HAP-1 (cell line): Measurements from ENCODE around the gene MED26.
"Not testable (repeated sequence)": the region's sequence is repeated elsewhere in the genome, so short reads cannot be mapped to it uniquely, and the experiment has no call there.

Experiments used
- DNase-seq, 2 experiments: peaks; one replicate each; pipeline ENCODE4 v3.0.0-alpha.2; 2016 to 2020; ENCODE audit warnings: low spot score in 2 of 2
- H3K27me3 ChIP-seq: fragments of 250-450 bp; sonication (Bioruptor Pico); 2 replicates; pipeline ENCODE4 v1.5.1; 2020; ENCODE audit warnings: low read depth, mild to moderate bottlenecking, moderate library complexity
- H3K36me3 ChIP-seq: fragments of 250-450 bp; sonication (Bioruptor Pico); replicated peaks from 2 replicates; pipeline ENCODE4 v1.5.1; 2020; ENCODE audit warnings: mild to moderate bottlenecking
- H3K4me1 ChIP-seq: fragments of 250-450 bp; sonication (Bioruptor Pico); 2 replicates; pipeline ENCODE4 v1.5.1; 2020; ENCODE audit warnings: mild to moderate bottlenecking
- H3K4me3 ChIP-seq: fragments of 250-450 bp; sonication (Bioruptor Pico); 2 replicates; pipeline ENCODE4 v1.5.1; 2020; ENCODE audit warnings: mild to moderate bottlenecking, moderate library complexity
- H3K9me3 ChIP-seq: fragments of 250-450 bp; sonication (Bioruptor Pico); 2 replicates; pipeline ENCODE4 v1.5.1; 2020; ENCODE audit warnings: mild to moderate bottlenecking, moderate library complexity
- in situ Hi-C: fragments of 300-500 bp; cut with MboI; formaldehyde crosslinking; loops from 3 replicates; pipeline ENCODE4 v1.14.3; 2020; ENCODE audit warnings: low sequenced_read_pairs, inconsistent platforms, mixed read lengths

MED26 gene

DNA sequence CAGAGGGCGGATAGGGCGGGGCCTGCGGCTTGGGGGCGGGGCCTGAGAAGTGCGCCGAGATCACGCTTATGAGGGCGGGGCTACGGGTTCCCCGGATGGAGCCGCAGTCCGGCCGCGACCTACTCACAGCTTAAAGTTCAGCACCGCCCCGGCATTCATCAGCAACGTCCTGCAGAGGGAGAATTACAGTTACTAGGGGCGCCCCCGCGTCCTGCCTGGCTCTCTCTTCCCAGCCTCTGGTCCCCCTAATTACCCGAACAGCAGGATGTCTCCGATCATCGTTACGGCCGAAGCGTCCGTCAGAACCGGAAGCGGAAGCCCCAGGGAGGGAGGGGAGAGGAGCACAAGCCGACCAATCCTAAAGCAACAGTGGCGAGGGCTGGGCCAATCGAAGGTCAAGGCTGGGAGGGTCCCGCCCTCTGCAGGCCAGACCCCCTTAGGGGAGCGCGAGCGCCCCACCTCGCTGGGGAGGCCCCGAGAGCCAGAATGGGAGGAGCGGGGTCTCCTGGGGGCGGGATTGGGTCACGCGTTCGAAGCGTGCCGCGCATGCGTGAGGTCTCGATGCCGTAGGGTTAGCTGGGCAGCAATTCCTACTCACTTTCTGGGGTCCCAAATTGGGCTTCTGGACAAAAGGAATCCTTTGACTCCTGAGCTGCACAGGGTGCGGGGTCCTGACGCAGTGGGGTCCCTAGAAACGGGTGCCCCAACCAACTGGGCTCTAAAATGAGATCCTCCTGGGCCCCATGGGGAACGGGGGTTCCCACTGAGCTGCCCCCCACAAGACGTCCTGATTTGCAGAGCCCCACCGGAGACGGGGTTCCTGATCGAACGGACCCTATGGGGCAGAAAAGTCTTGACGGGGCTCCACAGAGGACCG lies 32.1 kb upstream of the MED26 start, which contains the start of gene SMIM7:
Gene SMIM7, minus strand, starts transcription at position 313 of the 877 bp plus-strand sequence. Its CDS starts 34 bp downstream, at position 279.
- in situ Hi-C loops = no loop called here
- peaks cover 9% of the 10 kb centered on the region for H3K4me1 ChIP-seq
- peaks cover 33% of the 10 kb centered on the region for H3K36me3 ChIP-seq
- H3K9me3 ChIP-seq = no peaks in the 10 kb centered on the region
- DNase-seq = peak; percentile 98 to 99
- no peaks in the 10 kb centered on the region for H3K27me3 ChIP-seq
- H3K4me3 ChIP-seq = peak within 1 kb of the TSS; percentile 81

DNA sequence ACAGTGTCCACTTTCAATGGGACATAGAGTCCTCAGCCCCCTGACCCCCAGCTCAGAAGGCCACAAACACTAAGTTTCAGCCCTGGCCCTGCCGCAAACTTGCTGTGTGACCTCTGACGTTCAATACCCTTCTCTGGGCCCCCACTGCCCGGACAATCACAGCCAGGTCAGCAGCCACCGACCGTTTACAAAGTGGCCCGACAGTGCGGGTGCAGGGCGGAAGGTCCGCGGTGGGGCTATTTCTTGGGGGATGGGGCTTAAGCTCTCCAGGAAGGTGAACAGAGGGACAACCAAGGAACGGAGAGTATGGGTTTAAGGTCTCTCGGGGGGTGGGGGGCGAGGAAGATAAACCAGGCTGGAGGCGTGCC lies 31.4 kb upstream of the MED26 start:
- Histone ChIP-seq H3K9me3 (no peaks in the 10 kb centered on the region), H3K4me3 (peak overlapping the region; percentile 81), H3K36me3 (peaks cover 40% of the 10 kb centered on the region), H3K4me1 (peaks cover 9% of the 10 kb centered on the region), H3K27me3 (no peaks in the 10 kb centered on the region)
- DNase-seq = no peak
- in situ Hi-C loops = no loop called here

DNA sequence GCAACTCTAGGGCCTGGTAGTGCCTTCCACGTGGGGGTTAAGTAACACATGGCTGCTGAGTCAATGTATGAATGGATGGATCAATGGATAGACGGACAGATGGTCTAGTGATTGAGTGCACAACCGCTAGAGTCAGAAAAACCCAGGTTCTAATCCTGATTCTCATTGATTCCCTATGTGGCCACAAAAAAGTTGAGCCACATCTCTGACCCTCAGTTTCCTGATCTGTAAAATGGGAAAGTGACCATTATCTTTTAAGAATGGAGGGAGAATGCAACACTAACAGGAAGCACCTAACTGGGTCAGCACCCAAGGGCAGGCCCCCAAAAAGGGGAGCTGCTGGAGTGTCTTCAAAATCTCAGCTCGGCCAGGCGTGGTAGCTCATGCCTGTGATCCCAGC lies 29.4 kb upstream of the MED26 start:
- Histone ChIP-seq H3K27me3 (no peaks in the 10 kb centered on the region), H3K36me3 (peaks cover 59% of the 10 kb centered on the region), H3K4me1 (peaks cover 9% of the 10 kb centered on the region; the same call in 1 of the 2 replicates), H3K9me3 (no peaks in the 10 kb centered on the region), H3K4me3 (no peak overlapping the region)
- in situ Hi-C loops = no loop called here
- no peak for DNase-seq

- in situ Hi-C loops = no loop called here
- no peak for DNase-seq
- Histone ChIP-seq H3K36me3 (peaks cover 67% of the 10 kb centered on the region), H3K4me3 (no peak overlapping the region), H3K4me1 (peaks cover 4% of the 10 kb centered on the region; the same call in 1 of the 2 replicates), H3K9me3 (no peaks in the 10 kb centered on the region), H3K27me3 (no peaks in the 10 kb centered on the region)
Observed at GRCh38 chr19:16655727-16656126, 27.7 kb upstream of the MED26 start.

- in situ Hi-C loops = no loop called here
- H3K27me3 ChIP-seq = no peaks in the 10 kb centered on the region
- H3K9me3 ChIP-seq = no peaks in the 10 kb centered on the region
- no peaks in the 10 kb centered on the region for H3K4me1 ChIP-seq
- DNase-seq = peak in 1 of 2 experiments; percentile 18
- no peak overlapping the region for H3K4me3 ChIP-seq
- H3K36me3 ChIP-seq = peaks cover 67% of the 10 kb centered on the region
Observed at GRCh38 chr19:16654627-16655026, 26.6 kb upstream of the MED26 start.

DNA sequence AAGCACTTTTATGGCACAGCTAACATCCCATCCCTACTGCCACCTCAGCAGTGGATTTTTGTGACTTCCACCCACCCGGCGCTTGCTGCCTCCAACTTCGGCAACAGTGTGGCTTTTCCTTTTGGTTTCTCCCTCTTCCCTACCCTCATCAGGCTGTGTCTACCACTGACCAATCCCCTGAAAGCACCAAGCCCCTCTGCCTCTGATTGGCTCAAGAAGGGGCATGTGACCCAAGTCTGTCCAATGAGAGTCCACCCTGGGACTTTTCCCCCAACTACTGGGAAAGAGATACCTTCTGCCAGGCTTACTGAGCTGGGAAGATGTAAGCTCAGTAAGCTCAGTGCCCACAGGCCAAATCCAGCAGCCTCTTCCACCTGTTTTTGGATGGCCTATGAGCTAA lies 26.1 kb upstream of the MED26 start:
- Histone ChIP-seq H3K36me3 (peaks cover 67% of the 10 kb centered on the region), H3K4me3 (no peak overlapping the region), H3K9me3 (no peaks in the 10 kb centered on the region), H3K27me3 (no peaks in the 10 kb centered on the region), H3K4me1 (no peaks in the 10 kb centered on the region)
- DNase-seq = peak in 1 of 2 experiments; percentile 24
- in situ Hi-C loops = no loop called here

DNA sequence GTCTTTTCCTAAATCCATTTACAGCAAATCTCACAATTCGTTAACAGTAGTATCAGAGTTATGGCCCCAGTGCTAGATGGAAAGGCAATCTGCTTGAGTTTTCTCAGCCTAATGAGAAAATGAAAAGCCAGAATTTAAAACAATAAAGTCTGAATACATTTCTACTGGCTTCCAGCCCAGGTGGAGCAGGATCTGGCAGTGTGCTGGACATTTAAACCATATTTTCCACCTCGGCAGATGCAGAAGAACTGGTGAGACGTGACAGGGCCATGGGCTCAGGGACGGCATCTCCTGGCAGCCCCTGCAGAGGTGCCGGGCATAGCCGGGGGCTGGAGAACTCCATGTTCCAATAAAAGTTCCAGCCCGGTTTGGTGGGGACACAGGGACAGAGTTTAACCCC lies 24.9 kb upstream of the MED26 start:
- no peaks in the 10 kb centered on the region for H3K27me3 ChIP-seq
- DNase-seq = no peak
- no peak overlapping the region for H3K4me3 ChIP-seq
- no peaks in the 10 kb centered on the region for H3K4me1 ChIP-seq
- in situ Hi-C loops = no loop called here
- no peaks in the 10 kb centered on the region for H3K9me3 ChIP-seq
- peaks cover 56% of the 10 kb centered on the region for H3K36me3 ChIP-seq

GRCh38 chr19:16651421-16652188 lies 23.6 kb upstream of the MED26 start:
- H3K27me3 ChIP-seq, in situ Hi-C loops, H3K9me3 ChIP-seq, H3K4me3 ChIP-seq, DNase-seq, H3K4me1 ChIP-seq: not testable (repeated sequence)
- peaks cover 58% of the 10 kb centered on the region for H3K36me3 ChIP-seq

DNA sequence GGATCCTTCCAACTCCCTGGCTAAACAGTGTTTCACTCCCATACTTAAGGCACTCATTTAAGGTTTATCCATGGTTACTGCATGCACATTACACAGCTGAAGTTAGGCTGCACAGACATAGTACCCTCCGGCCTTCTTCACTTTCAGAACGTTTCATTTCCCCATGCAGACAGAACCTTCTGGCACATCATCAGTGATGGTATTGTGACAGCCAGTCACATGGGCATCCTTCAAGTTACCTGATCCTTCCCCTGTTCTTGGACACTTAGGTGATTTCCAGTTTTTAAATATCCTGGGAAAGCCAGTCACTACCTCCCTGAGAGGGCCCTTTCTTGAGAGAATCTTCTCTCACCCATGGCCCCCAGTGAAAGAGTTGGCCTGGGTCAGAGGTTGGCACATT lies 22.8 kb upstream of the MED26 start:
- H3K9me3 ChIP-seq = no peaks in the 10 kb centered on the region
- peaks cover 59% of the 10 kb centered on the region for H3K36me3 ChIP-seq
- no peak overlapping the region for H3K4me3 ChIP-seq
- no peaks in the 10 kb centered on the region for H3K4me1 ChIP-seq
- in situ Hi-C loops = no loop called here
- no peak for DNase-seq
- H3K27me3 ChIP-seq = no peaks in the 10 kb centered on the region

DNA sequence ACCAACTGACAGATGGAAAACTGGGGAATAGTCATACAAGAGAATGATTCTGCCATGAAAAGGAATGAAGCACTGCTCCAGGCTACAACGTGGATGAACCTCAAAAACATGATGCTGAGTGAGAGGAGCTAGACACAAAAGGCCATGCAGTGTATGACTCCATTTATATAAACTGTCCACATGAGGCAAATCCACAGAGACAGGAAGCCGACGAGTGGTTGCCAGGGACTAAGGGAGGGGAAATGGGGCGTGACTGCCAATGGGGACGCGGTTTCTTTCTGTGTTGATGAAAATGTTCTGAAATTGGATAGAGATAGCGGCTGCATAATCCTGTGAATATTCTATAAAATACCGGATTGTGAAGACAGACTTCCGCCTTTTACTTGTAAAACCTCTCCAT lies 21.7 kb upstream of the MED26 start:
- H3K27me3 ChIP-seq = no peaks in the 10 kb centered on the region
- in situ Hi-C loops = no loop called here
- DNase-seq = no peak
- no peaks in the 10 kb centered on the region for H3K9me3 ChIP-seq
- H3K36me3 ChIP-seq = peaks cover 61% of the 10 kb centered on the region
- H3K4me3 ChIP-seq = no peak overlapping the region
- H3K4me1 ChIP-seq = no peaks in the 10 kb centered on the region

- Histone ChIP-seq H3K27me3 (no peaks in the 10 kb centered on the region), H3K36me3 (peaks cover 63% of the 10 kb centered on the region), H3K4me1 (no peaks in the 10 kb centered on the region), H3K9me3 (no peaks in the 10 kb centered on the region), H3K4me3 (no peak overlapping the region)
- in situ Hi-C loops = no loop called here
- no peak for DNase-seq
Observed at GRCh38 chr19:16645140-16645539, 17.1 kb upstream of the MED26 start.

DNA sequence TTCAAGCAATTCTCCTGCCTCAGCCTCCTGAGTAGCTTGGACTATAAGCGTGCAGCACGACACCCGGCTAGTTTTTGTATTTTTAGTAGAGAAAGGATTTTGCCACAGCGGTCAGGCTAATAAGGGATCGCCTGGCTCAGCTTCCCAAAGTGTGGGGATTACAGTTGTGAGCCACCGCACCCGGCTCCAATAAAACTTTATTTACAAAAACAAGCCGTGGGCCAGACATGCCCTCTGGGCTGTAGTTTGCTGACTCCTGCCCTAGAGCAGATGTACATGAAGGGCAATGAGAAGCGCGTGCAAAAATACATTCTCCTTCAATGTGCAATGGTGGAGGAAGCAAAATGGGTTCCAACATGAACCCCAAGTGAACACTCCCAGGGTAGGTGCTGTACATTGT lies 13.7 kb upstream of the MED26 start:
- no peak overlapping the region for H3K4me3 ChIP-seq
- peaks cover 65% of the 10 kb centered on the region for H3K36me3 ChIP-seq
- no peaks in the 10 kb centered on the region for H3K9me3 ChIP-seq
- H3K4me1 ChIP-seq = no peaks in the 10 kb centered on the region
- in situ Hi-C loops = no loop called here
- DNase-seq = no peak
- H3K27me3 ChIP-seq = no peaks in the 10 kb centered on the region

GRCh38 chr19:16640951-16641350 lies 12.9 kb upstream of the MED26 start:
- H3K4me1 ChIP-seq = no peaks in the 10 kb centered on the region
- no peaks in the 10 kb centered on the region for H3K9me3 ChIP-seq
- no peak overlapping the region for H3K4me3 ChIP-seq
- H3K36me3 ChIP-seq = peaks cover 57% of the 10 kb centered on the region
- in situ Hi-C loops = no loop called here
- H3K27me3 ChIP-seq = no peaks in the 10 kb centered on the region
- DNase-seq = no peak

GRCh38 chr19:16638666-16639065 lies 10.7 kb upstream of the MED26 start:
- no peak for DNase-seq
- in situ Hi-C loops = no loop called here
- H3K9me3 ChIP-seq = no peaks in the 10 kb centered on the region
- no peak overlapping the region for H3K4me3 ChIP-seq
- H3K4me1 ChIP-seq = no peaks in the 10 kb centered on the region
- peaks cover 39% of the 10 kb centered on the region for H3K36me3 ChIP-seq
- H3K27me3 ChIP-seq = no peaks in the 10 kb centered on the region
